Tibial nerve (tissue), 4 donors: ENCODE results near the gene CD46. TPM values are rescaled to one million over a fixed set of nuclear protein-coding genes. Genes with fewer than 3 reads are reported as not detected.

Experiments used
- DNase-seq, 2 donors: peaks; one replicate each; pipeline ENCODE4 v3.0.0-alpha.2; 2019; ENCODE audit warnings: low spot score in 2 of 2
- H3K27ac ChIP-seq, 4 donors: fragments of 200-600 bp; sonication (generic) in 3 of 4; one replicate each; pipeline ENCODE4 v1.5.1; 2017 to 2019; ENCODE audit warnings: mild to moderate bottlenecking in 1 of 4
- H3K27me3 ChIP-seq, 2 donors: fragments of 200-600 bp; sonication (generic) in 1 of 2; one replicate each; pipeline versions ENCODE4 v1.5.1 to v1.6.0; 2017 to 2019
- H3K36me3 ChIP-seq, 3 donors: fragments of 200-600 bp; sonication (generic); one replicate each; pipeline ENCODE4 v1.5.1; 2018 to 2019
- H3K4me1 ChIP-seq, 4 donors: fragments of 200-600 bp; sonication (generic) in 3 of 4; one replicate each; pipeline ENCODE4 v1.5.1; 2017 to 2019
- H3K4me3 ChIP-seq, 4 donors: fragments of 200-600 bp; sonication (generic) in 3 of 4; one replicate each; pipeline ENCODE4 v1.5.1; 2017 to 2019; ENCODE audit warnings: mild to moderate bottlenecking in 1 of 4, moderate library complexity in 1 of 4
- H3K9me3 ChIP-seq, 4 donors: fragments of 200-600 bp; sonication (generic) in 3 of 4; one replicate each; pipeline ENCODE4 v1.5.1; 2017 to 2019
- CTCF ChIP-seq, 5 experiments: fragments of 200-600 bp in 3 of 5; fragments of 450-650 bp in 2 of 5; sonication (generic) in 3 of 5; IDR thresholded peaks; one replicate each; pipeline ENCODE4 v1.5.1; 2016 to 2019; ENCODE audit warnings: antibody characterized with exemption in 5 of 5, mild to moderate bottlenecking in 3 of 5, moderate library complexity in 2 of 5
- EP300 ChIP-seq, 2 donors: sonication (generic); formaldehyde crosslinking; IDR thresholded peaks; one replicate each; pipeline ENCODE4 v1.6.1; 2017; ENCODE audit warnings: antibody characterized with exemption in 2 of 2, mild to moderate bottlenecking in 1 of 2
- POLR2A ChIP-seq, 2 donors: fragments of 450-650 bp; IDR thresholded peaks; one replicate each; pipeline ENCODE4 v1.6.1; 2017; ENCODE audit warnings: antibody characterized with exemption in 2 of 2, mild to moderate bottlenecking in 2 of 2, moderate library complexity in 2 of 2
- WGBS, 2 donors: methylation state at CpG; one replicate each; pipeline ENCODE4 v1.1.5; 2018; 5-methylcytosine and 5-hydroxymethylcytosine counted together
- total RNA-seq, 4 donors: library from RNA; depleted of rRNA; stranded (reverse); fragments of >200 nt; gene quantifications; one replicate each; pipeline ENCODE4 v1.1.0, GENCODE V29; 2016

Gene CD46
- total RNA-seq, 4 donors from 2014 or later = 95.4 to 154 (median 133) TPM

- H3K9me3 ChIP-seq = peaks cover 0 to 12% (median 4%) of the 10 kb centered on the region in 4 donors
- 93 to 95% methylated on average over 1 of the region's 1 CpG for WGBS, 2 donors
- no peaks in the 10 kb centered on the region for H3K27me3 ChIP-seq
- H3K27ac ChIP-seq = no peak overlapping the region
- no peaks in the 10 kb centered on the region for H3K4me1 ChIP-seq
- H3K36me3 ChIP-seq = peaks cover 0 to 62% (median 0%) of the 10 kb centered on the region in 3 donors
- H3K4me3 ChIP-seq = no peak overlapping the region
- TF ChIP-seq CTCF (IDR thresholded peaks at IDR 0.05) (no peak), POLR2A (IDR thresholded peaks at IDR 0.05) (no peak), EP300 (IDR thresholded peaks at IDR 0.05) (no peak)
- no peak for DNase-seq
Measured at GRCh38 chr1:207781312-207781711, 29.5 kb downstream of the CD46 start.

DNA sequence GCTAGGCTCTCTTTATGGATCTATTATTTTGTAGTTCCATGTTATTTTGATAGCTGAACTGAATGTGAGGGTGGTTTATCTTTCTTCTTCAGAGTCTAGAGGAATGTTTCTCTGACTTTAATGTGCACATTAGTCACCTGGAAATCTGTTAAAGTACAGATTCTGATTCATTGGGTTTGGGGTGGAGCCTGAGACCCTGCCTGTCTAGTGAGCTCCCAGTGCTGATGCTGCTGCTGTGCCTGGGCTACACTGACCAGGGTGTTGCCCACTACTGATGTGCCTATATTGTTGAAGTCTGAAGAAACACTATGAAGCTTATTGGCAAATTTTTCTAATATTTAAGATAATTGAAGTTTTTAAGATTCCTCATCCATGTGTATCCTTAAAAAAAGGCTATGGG, 35.9 kb downstream of the CD46 start:
- H3K4me3 ChIP-seq = no peak overlapping the region
- H3K36me3 ChIP-seq = peaks cover 0 to 55% (median 0%) of the 10 kb centered on the region in 3 donors
- TF ChIP-seq CTCF (IDR thresholded peaks at IDR 0.05) (no peak), POLR2A (IDR thresholded peaks at IDR 0.05) (no peak), EP300 (IDR thresholded peaks at IDR 0.05) (no peak)
- H3K27me3 ChIP-seq = no peaks in the 10 kb centered on the region
- no peaks in the 10 kb centered on the region for H3K9me3 ChIP-seq
- H3K4me1 ChIP-seq = no peaks in the 10 kb centered on the region
- DNase-seq = no peak
- no peak overlapping the region for H3K27ac ChIP-seq

GRCh38 chr1:207789386-207789785, 37.5 kb downstream of the CD46 start:
- no peaks in the 10 kb centered on the region for H3K27me3 ChIP-seq
- DNase-seq = no peak
- peaks cover 0 to 52% (median 3%) of the 10 kb centered on the region in 3 donors for H3K36me3 ChIP-seq
- H3K9me3 ChIP-seq = no peaks in the 10 kb centered on the region
- no peaks in the 10 kb centered on the region for H3K4me1 ChIP-seq
- H3K4me3 ChIP-seq = no peak overlapping the region
- no peak for TF ChIP-seq POLR2A (IDR thresholded peaks at IDR 0.05)
- TF ChIP-seq CTCF (IDR thresholded peaks at IDR 0.05) = no peak
- no peak for TF ChIP-seq EP300 (IDR thresholded peaks at IDR 0.05)
- 92 to 94% methylated on average over 4 of the region's 4 CpGs for WGBS, 2 donors
- H3K27ac ChIP-seq = no peak overlapping the region

DNA sequence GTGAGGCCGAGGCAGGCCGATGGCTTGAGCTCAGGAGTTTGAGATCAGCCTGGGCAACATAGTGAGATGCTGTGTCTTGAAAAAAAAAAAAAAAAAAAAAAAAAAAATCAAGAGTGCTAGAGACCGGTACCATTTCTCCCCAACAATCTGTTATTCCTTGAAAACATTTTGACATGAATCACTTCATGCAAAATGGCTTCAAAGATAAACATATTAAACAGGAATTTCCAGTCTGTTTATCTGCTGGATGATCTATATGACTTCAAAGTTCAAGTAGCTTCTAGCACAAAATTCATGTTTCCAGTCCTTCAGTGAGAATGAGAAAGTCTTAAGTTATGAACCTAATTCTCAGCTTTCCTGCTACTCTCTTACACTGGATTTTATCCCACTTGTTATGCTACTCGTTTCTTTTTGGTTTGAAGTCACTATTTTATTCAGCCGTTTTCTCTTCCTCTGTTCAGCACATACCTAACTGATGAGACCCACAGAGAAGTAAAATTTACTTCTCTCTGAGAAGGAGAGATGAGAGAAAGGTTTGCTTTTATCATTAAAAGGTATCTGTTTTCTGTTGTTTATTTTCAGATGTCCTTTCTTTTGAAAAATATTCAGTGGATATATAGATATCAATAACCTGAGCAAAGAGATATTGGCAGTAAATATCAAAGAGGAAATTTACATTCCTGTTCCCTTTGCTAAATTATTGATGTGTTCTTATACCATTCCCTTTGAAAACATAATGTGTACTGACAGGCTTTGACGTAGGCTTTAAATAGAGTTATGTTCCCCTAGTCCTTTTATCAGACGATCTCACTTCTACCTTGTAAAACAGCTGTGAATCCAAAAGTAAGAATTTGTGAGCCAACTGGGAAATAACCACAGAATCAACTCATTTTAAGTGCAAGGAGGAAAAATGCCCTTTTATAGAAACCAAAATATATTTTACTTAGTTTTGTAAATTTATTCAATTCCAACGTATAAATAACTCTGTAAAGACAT, 38.2 kb downstream of the CD46 start:
- Histone ChIP-seq H3K27me3 (no peaks in the 10 kb centered on the region), H3K27ac (no peak overlapping the region), H3K4me3 (no peak overlapping the region), H3K36me3 (peaks cover 0 to 51% (median 3%) of the 10 kb centered on the region in 3 donors), H3K4me1 (no peaks in the 10 kb centered on the region), H3K9me3 (no peaks in the 10 kb centered on the region)
- DNase-seq = no peak
- 77% methylated on average over 8 of the region's 8 CpGs for WGBS, 2 donors
- no peak for TF ChIP-seq POLR2A (IDR thresholded peaks at IDR 0.05)

DNA sequence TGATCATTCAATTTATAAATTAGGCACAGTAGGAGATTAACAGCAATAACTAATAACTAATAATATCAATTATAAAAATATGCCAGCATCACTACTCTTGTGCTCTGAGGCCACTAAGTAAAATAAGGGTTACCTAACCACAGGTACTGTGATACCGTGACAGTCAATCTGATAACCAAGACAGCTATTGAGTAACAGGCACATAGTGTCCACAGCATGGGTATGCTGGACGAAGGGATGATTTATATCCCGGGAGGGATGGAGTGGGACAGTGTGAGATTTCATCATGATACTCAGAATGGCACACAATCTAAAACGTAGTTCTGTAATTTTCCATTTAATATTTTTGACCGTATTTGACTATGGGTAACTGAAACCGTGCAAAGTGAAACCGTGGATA, 39.4 kb downstream of the CD46 start:
- TF ChIP-seq CTCF (IDR thresholded peaks at IDR 0.05) (no peak), POLR2A (IDR thresholded peaks at IDR 0.05) (no peak), EP300 (IDR thresholded peaks at IDR 0.05) (no peak)
- Histone ChIP-seq H3K27ac (no peak overlapping the region), H3K4me3 (no peak overlapping the region), H3K36me3 (peaks cover 0 to 49% (median 3%) of the 10 kb centered on the region in 3 donors), H3K9me3 (no peaks in the 10 kb centered on the region), H3K4me1 (no peaks in the 10 kb centered on the region), H3K27me3 (no peaks in the 10 kb centered on the region)
- WGBS, 2 donors = 89 to 91% methylated on average over 7 of the region's 7 CpGs
- no peak for DNase-seq
